GM10847 (cell line): ENCODE results near the gene EMP3.

Experiments used
- POLR2A ChIP-seq: IDR thresholded peaks from 2 replicates; pipeline ENCODE4 v1.6.1; 2011; ENCODE audit not compliant: insufficient read length; ENCODE audit errors: extremely low read depth

EMP3 gene, protein sequence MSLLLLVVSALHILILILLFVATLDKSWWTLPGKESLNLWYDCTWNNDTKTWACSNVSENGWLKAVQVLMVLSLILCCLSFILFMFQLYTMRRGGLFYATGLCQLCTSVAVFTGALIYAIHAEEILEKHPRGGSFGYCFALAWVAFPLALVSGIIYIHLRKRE

DNA sequence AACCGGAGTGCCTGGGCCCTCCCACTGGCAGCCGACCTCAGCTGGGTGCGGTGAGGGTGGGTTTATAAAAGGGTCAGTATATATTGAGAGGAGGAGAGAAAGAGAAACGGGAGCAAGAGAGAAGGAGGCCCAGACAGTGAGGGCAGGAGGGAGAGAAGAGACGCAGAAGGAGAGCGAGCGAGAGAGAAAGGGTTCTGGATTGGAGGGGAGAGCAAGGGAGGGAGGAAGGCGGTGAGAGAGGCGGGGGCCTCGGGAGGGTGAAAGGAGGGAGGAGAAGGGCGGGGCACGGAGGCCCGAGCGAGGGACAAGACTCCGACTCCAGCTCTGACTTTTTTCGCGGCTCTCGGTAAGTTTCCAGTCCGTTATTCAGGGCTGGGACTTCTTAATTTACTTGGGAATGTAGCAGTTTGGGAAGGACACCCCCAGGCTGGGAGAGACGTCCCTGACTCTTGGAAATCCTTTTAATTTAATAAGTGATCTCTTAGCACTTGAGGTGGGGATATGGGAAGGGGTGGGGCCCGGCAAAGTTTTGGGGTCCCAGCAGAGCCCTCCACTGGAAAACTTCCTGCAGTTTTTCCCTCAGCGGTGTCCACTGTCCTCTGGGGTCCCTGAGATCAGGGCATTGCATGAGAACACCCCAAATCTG is at the start of gene EMP3:
TSS of gene EMP3 (plus strand) at position 288 of the 646 bp plus-strand sequence. CDS start 1,293 bp downstream, outside the sequence.
- TF ChIP-seq POLR2A = peak; percentile 40

GRCh38 chr19:48279747-48280146 is 45.6 kb upstream of the EMP3 start:
- no peak for TF ChIP-seq POLR2A

GRCh38 chr19:48283908-48284307 is 41.4 kb upstream of the EMP3 start:
- no peak for TF ChIP-seq POLR2A

GRCh38 chr19:48284896-48285295 is 40.5 kb upstream of the EMP3 start:
- no peak for TF ChIP-seq POLR2A

DNA sequence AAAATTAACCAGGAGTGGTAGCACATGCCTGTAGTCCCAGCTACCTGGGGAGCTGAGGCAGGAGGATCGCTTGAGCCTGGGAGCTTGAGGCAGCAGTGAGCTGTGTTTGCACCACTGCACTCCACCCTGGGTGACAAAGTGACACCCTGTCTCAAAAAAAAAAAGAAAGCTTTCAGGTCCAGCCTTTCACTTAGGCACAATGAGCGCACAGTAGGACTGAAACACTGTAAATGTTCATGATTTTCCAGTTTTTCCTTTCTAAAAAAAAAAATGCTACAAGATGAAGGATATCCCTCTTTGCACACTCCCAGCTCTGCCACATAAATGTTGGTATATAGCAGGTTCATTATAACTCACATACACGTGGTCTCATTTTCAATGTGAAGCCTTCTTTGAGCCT is 37.6 kb upstream of the EMP3 start:
- TF ChIP-seq POLR2A = no peak

DNA sequence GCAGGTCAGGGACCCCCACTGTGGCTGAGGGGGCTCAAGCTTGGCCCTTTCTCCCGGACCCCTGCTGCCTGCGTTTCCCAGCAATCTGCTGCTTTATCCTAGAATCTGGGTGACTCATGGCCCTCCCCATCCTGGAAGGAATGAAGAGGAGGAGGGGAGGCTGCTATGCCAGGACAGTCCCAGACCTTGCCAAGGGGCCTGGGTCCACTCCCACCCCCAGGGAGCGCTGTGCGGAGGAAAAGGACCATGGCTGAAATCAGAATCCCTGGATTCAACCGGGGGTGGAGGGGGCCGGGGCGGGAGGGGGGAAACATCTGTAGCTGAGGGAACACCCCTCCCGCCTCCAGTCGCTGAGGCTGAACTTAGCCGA is 35.0 kb upstream of the EMP3 start:
- no peak for TF ChIP-seq POLR2A

- no peak for TF ChIP-seq POLR2A
These were observed 34.4 kb upstream of the EMP3 start for GRCh38 chr19:48290771-48291488.

- TF ChIP-seq POLR2A = no peak
These were observed 32.6 kb upstream of the EMP3 start for GRCh38 chr19:48292798-48293197.

GRCh38 chr19:48295458-48295857 is 29.9 kb upstream of the EMP3 start:
- TF ChIP-seq POLR2A = no peak

DNA sequence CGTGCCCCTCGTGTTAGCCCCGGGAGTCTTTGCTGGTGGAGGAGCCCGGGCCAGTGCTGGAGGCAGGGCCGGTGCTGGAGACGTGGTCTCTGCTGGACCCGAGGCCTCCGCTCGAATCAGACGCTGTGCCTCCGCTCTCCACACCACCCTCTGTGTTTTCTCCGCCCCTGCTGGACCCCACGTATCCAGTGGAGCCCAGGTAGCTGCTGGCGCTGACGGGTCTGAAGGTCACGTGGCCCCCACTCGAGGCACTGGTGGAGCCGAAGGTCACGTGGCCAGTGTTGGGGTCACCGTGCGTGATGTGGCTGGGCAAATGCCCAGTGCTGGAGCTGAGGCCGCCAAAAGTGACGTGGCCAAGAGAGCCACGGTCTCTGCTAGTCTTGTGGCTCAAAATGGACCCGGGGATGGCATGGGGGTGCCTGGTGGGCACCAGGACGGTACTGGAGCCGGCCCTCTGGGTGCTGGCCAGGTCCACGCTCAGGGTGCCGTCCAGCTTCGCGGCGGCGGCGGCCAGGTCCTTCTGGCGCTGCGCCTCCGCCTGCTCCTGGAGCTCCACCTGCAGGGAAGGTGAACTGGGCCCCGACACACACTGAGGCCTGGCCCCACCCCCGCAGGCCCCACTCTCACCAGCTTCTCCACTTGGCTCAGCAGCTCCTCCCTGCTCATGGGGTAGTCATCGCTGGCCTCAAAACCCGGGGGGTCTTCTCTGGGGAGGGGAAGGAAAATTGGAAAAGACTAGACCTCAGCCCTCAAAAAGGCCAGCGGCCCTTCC is 28.2 kb upstream of the EMP3 start:
- no peak for TF ChIP-seq POLR2A

- no peak for TF ChIP-seq POLR2A
These were observed 27.4 kb upstream of the EMP3 start for GRCh38 chr19:48297975-48298374.

- no peak for TF ChIP-seq POLR2A
These were observed 23.3 kb upstream of the EMP3 start for GRCh38 chr19:48301886-48302599.

DNA sequence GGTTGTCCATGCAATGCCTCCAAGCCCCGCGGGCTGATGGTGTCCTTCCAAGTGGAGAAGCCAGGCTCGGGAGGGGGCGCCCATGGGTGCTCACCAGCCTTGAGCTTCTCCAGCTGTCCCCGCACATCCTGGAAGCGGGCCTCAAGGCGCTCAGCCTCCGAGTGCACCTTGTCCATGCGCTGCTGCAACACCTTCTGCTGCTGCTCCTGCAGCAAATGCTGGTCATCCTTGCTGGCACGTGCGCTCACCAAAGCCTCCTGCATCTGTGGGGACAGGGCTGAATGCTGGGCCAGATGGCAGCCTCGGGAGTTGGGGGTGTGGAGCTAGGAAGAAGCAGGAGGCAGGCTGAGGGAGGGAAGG is 22.8 kb upstream of the EMP3 start:
- TF ChIP-seq POLR2A = no peak

- TF ChIP-seq POLR2A = no peak
These were observed 22.0 kb upstream of the EMP3 start for GRCh38 chr19:48303367-48303766.

DNA sequence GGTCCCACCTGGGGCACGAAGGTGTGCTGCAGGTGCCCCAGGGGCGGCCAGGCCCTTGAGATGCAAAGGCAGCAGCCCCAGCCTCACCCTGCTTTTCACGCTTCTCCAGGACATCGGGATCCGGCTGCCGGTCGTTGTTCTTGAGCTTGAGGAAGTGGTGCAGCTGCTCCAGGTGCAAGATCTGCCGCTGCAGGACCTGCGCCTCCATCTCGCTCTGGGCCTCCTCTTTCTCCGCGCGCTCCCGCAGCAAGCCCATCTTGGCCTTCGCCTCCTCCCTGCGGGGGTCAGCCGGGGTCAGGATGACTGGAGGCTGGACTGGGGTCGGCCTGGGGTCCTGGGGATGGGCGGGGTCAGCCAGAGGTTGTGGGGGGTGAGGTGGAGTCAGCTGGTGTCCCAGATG is 21.5 kb upstream of the EMP3 start:
- no peak for TF ChIP-seq POLR2A

GRCh38 chr19:48308631-48309586 is 16.4 kb upstream of the EMP3 start:
- TF ChIP-seq POLR2A = no peak
